Adipocyte (in vitro differentiated cells): ENCODE data around the gene BBS2.

ENCODE experiments used
- DNase-seq: peaks from one replicate; pipeline ENCODE4 v3.0.0-alpha.2; 2015; ENCODE audit warnings: low read depth
- H3K27me3 ChIP-seq: replicated peaks from 2 replicates; pipeline ENCODE4 v1.7.0; 2013; ENCODE audit warnings: mild to moderate bottlenecking, low read length, moderate library complexity; ENCODE audit not compliant: control insufficient read depth, insufficient read depth
- H3K36me3 ChIP-seq: 2 replicates; pipeline ENCODE4 v1.7.0; 2013; ENCODE audit warnings: low read length, mild to moderate bottlenecking, moderate library complexity; ENCODE audit not compliant: control insufficient read depth, insufficient read depth, severe bottlenecking
- H3K4me1 ChIP-seq: 2 replicates; pipeline ENCODE4 v1.7.0; 2013; ENCODE audit warnings: mild to moderate bottlenecking, low read length, moderate library complexity; ENCODE audit not compliant: control insufficient read depth, insufficient read depth
- H3K4me3 ChIP-seq: 2 replicates; pipeline ENCODE4 v1.7.0; 2013; ENCODE audit warnings: mild to moderate bottlenecking, low read length, moderate library complexity
- H3K9ac ChIP-seq: 2 replicates; pipeline ENCODE4 v1.7.0; 2013; ENCODE audit warnings: mild to moderate bottlenecking, low read length, moderate library complexity
- H3K9me3 ChIP-seq: 2 replicates; pipeline ENCODE4 v1.7.0; 2013; ENCODE audit warnings: mild to moderate bottlenecking, low read length, moderate library complexity; ENCODE audit not compliant: control insufficient read depth

Gene BBS2

DNA sequence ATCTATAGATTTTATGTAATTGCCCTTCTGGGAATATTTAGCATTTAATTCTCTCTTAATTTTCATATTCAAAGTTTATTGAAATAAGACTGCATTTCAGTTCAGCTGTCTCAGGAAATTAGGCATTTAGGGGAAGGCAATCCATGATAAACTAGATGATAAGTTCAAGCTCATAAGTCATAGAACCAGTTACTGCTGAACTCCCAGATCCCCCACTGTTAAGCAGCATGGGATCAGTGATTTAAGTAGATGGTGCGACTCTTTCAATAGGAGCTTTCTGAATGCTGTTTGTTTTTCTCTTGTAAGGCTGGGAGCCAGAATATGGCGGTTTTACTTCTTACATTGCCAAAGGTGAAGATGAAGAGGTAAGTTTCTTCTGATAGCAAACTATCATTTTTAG is 44.6 kb downstream of the BBS2 start:
- no peak overlapping the region for H3K4me3 ChIP-seq
- no peaks in the 10 kb centered on the region for H3K9me3 ChIP-seq
- DNase-seq: no peak
- no peak overlapping the region for H3K9ac ChIP-seq
- H3K36me3 ChIP-seq: peaks cover 85% of the 10 kb centered on the region
- H3K27me3 ChIP-seq: no peaks in the 10 kb centered on the region
- H3K4me1 ChIP-seq: peaks cover 29% of the 10 kb centered on the region

DNA sequence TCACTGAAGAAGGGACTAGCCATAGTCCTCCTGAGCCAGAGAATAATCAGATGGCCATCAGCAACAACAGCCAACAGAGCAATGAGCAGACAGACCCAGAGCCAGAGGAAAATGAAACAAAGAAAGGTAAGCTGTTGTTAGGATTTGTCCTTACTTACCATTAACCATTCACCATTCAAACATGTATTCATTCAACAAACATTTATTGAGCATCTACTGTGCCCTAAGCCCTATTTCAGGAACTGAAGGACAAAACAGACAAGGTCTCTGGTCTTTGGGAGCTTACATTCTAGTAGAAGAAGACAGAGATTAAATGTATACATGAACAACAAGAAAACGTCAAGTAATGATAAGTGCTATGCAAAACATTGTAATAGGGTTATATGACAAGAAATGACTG is 49.2 kb downstream of the BBS2 start:
- Histone ChIP-seq H3K9me3 (no peaks in the 10 kb centered on the region), H3K27me3 (no peaks in the 10 kb centered on the region), H3K4me3 (no peak overlapping the region), H3K36me3 (peaks cover 99% of the 10 kb centered on the region), H3K4me1 (no peaks in the 10 kb centered on the region), H3K9ac (no peak overlapping the region)
- DNase-seq: no peak

- no peak for DNase-seq
- Histone ChIP-seq H3K9me3 (no peaks in the 10 kb centered on the region), H3K9ac (no peak overlapping the region), H3K4me1 (no peaks in the 10 kb centered on the region), H3K4me3 (no peak overlapping the region), H3K27me3 (no peaks in the 10 kb centered on the region), H3K36me3 (peaks cover 99% of the 10 kb centered on the region)
Observed at GRCh38 chr16:56470232-56470631, 49.6 kb downstream of the BBS2 start.

DNA sequence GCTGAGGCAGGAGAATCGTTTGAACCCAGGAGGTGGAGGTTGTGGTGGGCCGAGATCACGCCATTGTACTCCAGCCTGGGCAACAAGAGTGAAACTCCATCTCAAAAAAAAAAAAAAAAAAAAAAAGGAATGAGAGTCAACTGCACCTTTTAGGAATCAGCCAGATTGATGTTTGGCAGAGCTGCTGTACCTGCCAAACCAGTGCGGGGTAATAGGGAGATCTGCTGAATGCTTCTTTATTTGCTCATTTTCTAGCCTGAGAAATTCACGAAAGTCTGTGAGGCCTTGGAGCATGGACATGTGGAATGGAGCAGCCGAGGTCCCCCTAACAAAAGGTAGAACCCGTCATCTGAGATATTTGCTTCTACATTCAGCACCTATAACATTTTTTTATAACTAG is 50.1 kb downstream of the BBS2 start:
- no peak for DNase-seq
- Histone ChIP-seq H3K27me3 (no peaks in the 10 kb centered on the region), H3K9ac (no peak overlapping the region), H3K36me3 (peaks cover 99% of the 10 kb centered on the region), H3K9me3 (no peaks in the 10 kb centered on the region), H3K4me1 (no peaks in the 10 kb centered on the region), H3K4me3 (no peak overlapping the region)

GRCh38 chr16:56468800-56469199 is 51.0 kb downstream of the BBS2 start:
- no peaks in the 10 kb centered on the region for H3K9me3 ChIP-seq
- H3K36me3 ChIP-seq: peaks cover 99% of the 10 kb centered on the region
- no peak overlapping the region for H3K4me3 ChIP-seq
- no peak overlapping the region for H3K9ac ChIP-seq
- no peaks in the 10 kb centered on the region for H3K4me1 ChIP-seq
- no peak for DNase-seq
- no peaks in the 10 kb centered on the region for H3K27me3 ChIP-seq

GRCh38 chr16:56466344-56466743 is 53.5 kb downstream of the BBS2 start:
- H3K36me3 ChIP-seq: peaks cover 99% of the 10 kb centered on the region

DNA sequence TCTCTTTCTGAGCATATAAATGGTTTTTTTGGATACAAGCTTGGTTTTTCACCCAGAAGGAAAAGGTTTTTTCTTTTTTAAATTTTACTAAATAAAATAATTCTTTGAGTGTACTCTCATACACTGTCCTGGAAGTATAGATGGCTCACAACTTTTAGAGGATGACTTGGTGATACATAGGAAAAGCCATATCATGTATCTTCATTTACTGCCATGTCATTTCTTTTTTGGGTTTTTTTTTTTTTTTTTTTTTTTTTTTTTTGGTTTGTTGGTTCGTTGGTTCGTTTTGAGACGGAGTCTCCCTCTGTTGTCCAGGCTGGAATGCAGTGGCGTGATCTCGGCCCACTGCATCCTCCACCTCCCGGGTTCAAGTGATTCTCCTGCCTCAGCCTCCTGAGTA is 56.7 kb downstream of the BBS2 start:
- H3K36me3 ChIP-seq: peaks cover 97% of the 10 kb centered on the region
- H3K27me3 ChIP-seq: no peaks in the 10 kb centered on the region

More at GRCh38 chr16:56466344-56466743, 53.5 kb downstream of the BBS2 start:
- Histone ChIP-seq H3K9me3 (no peaks in the 10 kb centered on the region), H3K4me1 (no peaks in the 10 kb centered on the region), H3K9ac (no peak overlapping the region), H3K27me3 (no peaks in the 10 kb centered on the region), H3K4me3 (no peak overlapping the region)
- no peak for DNase-seq

GRCh38 chr16:56462064-56462796 is 57.6 kb downstream of the BBS2 start:
- no peak overlapping the region for H3K9ac ChIP-seq
- DNase-seq: no peak
- H3K27me3 ChIP-seq: no peaks in the 10 kb centered on the region
- H3K9me3 ChIP-seq: no peaks in the 10 kb centered on the region
- peaks cover 95% of the 10 kb centered on the region for H3K36me3 ChIP-seq
- peaks cover 3% of the 10 kb centered on the region for H3K4me1 ChIP-seq
- H3K4me3 ChIP-seq: no peak overlapping the region

More for the DNA sequence above, 56.7 kb downstream of the BBS2 start:
- no peak overlapping the region for H3K4me3 ChIP-seq
- H3K9ac ChIP-seq: no peak overlapping the region
- DNase-seq: no peak
- peaks cover 3% of the 10 kb centered on the region for H3K4me1 ChIP-seq
- no peaks in the 10 kb centered on the region for H3K9me3 ChIP-seq

- Histone ChIP-seq H3K9me3 (no peaks in the 10 kb centered on the region), H3K36me3 (peaks cover 95% of the 10 kb centered on the region), H3K27me3 (no peaks in the 10 kb centered on the region), H3K4me3 (no peak overlapping the region), H3K9ac (no peak overlapping the region), H3K4me1 (peaks cover 3% of the 10 kb centered on the region)
- no peak for DNase-seq
Observed at GRCh38 chr16:56460101-56460500, 59.7 kb downstream of the BBS2 start.

DNA sequence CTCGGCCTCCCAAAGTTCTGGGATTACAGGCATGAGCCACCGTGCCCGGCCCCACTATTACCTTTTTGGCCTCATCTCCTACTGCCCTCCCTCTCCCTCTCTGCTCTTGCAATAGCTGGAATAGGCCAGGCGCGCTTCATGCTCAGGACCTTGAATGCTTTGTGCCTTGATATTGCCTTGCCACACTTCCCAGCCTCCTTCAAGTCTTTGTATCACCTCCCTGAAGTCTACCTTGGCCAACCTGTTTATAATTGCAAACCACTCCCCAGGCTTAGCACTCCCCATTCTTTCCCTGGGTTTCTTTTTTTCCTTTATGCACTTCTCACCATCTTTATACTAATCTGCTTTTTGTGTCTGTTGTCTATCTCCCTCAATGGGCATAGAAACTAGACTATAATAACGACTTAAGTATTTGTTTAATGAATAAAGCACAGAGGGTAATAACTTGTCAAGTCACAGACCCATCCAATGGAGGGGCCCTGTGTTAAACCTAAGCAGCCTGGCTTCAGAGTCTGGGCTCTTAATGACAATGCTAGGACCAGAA is 61.8 kb downstream of the BBS2 start:
- no peaks in the 10 kb centered on the region for H3K27me3 ChIP-seq
- H3K9me3 ChIP-seq: no peaks in the 10 kb centered on the region
- no peak overlapping the region for H3K9ac ChIP-seq
- peaks cover 93% of the 10 kb centered on the region for H3K36me3 ChIP-seq
- no peak overlapping the region for H3K4me3 ChIP-seq
- no peak for DNase-seq
- H3K4me1 ChIP-seq: peaks cover 5% of the 10 kb centered on the region

DNA sequence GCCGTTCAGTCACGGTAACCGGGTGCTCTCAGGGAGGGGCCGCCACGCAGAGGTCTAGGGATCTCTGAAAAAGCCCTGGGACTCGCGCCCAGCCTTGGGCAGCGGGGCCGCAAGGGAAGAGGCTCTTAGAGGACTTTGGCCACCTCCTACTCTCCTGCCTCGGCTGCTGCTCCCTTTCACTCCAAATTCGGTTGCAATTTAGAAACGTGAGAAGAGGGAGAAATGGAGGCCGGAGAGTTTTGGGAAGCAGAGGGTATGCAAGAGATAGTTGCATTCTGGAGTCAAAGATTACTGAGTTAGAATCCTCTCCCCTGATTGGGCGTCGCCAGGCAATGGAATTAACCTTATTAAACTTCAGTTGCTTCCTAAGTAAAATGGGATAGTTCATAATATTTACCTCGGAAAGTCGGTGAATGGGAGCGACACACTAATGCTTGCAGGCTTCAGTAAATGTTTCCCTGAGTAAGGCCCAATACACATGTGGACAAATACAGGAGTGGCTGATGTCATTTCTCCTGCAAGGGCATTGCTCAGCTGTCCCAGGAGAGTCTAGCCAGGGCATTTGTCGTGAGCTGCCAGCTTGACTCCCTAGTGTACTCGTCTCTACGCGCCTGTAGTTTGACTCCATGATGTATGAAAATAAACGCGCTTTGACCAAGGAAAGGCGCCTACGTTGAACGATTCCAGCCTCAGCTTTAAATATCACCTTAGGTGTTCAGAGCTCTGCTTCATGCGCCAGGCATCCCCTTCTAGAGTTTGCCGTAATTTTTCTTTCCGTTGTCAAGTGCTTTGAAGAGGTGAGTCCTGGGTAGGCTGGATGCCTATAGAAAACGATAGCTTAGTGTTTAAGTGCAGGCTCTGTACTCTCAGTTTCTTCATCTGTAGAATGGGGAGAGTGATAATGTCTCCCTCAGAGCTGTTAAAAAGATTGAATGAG is 67.8 kb downstream of the BBS2 start:
- Histone ChIP-seq H3K4me3 (peak overlapping the region; percentile 89), H3K9ac (peak overlapping the region; percentile 92), H3K27me3 (no peaks in the 10 kb centered on the region), H3K9me3 (no peaks in the 10 kb centered on the region), H3K4me1 (peaks cover 28% of the 10 kb centered on the region), H3K36me3 (peaks cover 44% of the 10 kb centered on the region)
- peak; percentile 81 for DNase-seq
